K562 (cell line): ENCODE measurements around the gene SNX14. TPM values are rescaled to one million over a fixed set of nuclear protein-coding genes. Genes with fewer than 3 reads are reported as not detected.

Source experiments
- BRD9 ChIP-seq: fragments of 450-650 bp; IDR thresholded peaks from 2 replicates; pipeline ENCODE4 v1.6.1; 2018; ENCODE audit warnings: low read depth; ENCODE audit not compliant: partially characterized antibody
- ELK1 ChIP-seq: sonication (generic); formaldehyde crosslinking; IDR thresholded peaks from 2 replicates; pipeline ENCODE4 v1.8.1; 2022; ENCODE audit warnings: missing genetic modification reagents
- FOXP1 ChIP-seq: sonication (generic); formaldehyde crosslinking; IDR thresholded peaks from 2 replicates; pipeline ENCODE4 v1.8.0; 2022; ENCODE audit warnings: mild to moderate bottlenecking, missing genetic modification reagents
- KHSRP ChIP-seq: fragments of 450-650 bp; IDR thresholded peaks from 2 replicates; pipeline ENCODE4 v1.6.1; 2017
- MAFF ChIP-seq: IDR thresholded peaks from 2 replicates; pipeline ENCODE4 v1.6.1; 2012; ENCODE audit warnings: low read length, improper control_type of control experiment
- MAZ ChIP-seq, 2 experiments: fragments of 450-650 bp in 1 of 2; sonication (generic) in 1 of 2; formaldehyde crosslinking; IDR thresholded peaks in 1 of 2; conservative IDR thresholded peaks in 1 of 2; 2 replicates each; pipeline versions ENCODE4 v1.4.0 to v1.5.0; 2020; ENCODE audit warnings: mild to moderate bottlenecking in 1 of 2, missing genetic modification reagents in 1 of 2
- RCOR1 ChIP-seq, 2 experiments: IDR thresholded peaks; 2 replicates each; pipeline ENCODE4 v1.6.1; 2012; ENCODE audit warnings: low read depth in 2 of 2, low read length in 2 of 2, borderline replicate concordance in 1 of 2, improper control_type of control experiment in 1 of 2
- SIRT6 ChIP-seq: IDR thresholded peaks from one replicate; pipeline ENCODE4 v1.6.1; 2012; ENCODE audit warnings: low read depth, mild to moderate bottlenecking, control low read depth, inconsistent platforms, low read length, moderate library complexity
- TAF7 ChIP-seq: fragments of 450-650 bp; IDR thresholded peaks from 2 replicates; pipeline ENCODE4 v1.6.1; 2016; ENCODE audit warnings: missing genetic modification characterization, missing compliant biosample characterization
- TOE1 ChIP-seq, 2 experiments: fragments of 450-650 bp in 1 of 2; sonication (generic) in 1 of 2; formaldehyde crosslinking in 1 of 2; IDR thresholded peaks; 2 replicates each; pipeline versions ENCODE4 v1.7.1 to v1.8.0; 2016 to 2022; ENCODE audit warnings: borderline replicate concordance in 2 of 2, mild to moderate bottlenecking in 2 of 2, antibody characterized with exemption in 1 of 2, inconsistent platforms in 1 of 2, low read depth in 1 of 2, missing genetic modification reagents in 1 of 2, moderate library complexity in 1 of 2
- ZNF124 ChIP-seq: sonication (generic); formaldehyde crosslinking; IDR thresholded peaks from 2 replicates; pipeline ENCODE4 v1.8.1; 2022; ENCODE audit warnings: missing genetic modification reagents
- polyA plus RNA-seq, 8 experiments: library from polyadenylated mRNA; depleted of rRNA in 4 of 8; stranded (reverse) in 5 of 8; unstranded in 3 of 8; fragments of >200 nt; fragmentation: Nextera tagmentation in 2 of 8; fragmentation: Illumina TruSeq in 1 of 8; extraction: Ambion mirVana in 2 of 8; extraction: Trizol in 1 of 8; gene quantifications; 2 replicates each; pipeline versions ENCODE4 v1.2.1 to v1.2.3, GENCODE V29; 2011 to 2014; ENCODE audit warnings: inconsistent platforms in 1 of 8, missing spikeins in 1 of 8
- total RNA-seq, 7 experiments: library from RNA; depleted of rRNA in 6 of 7; stranded (reverse); fragments of >200 nt in 6 of 7; fragmentation: Illumina TruSeq in 2 of 7; extraction: Trizol in 2 of 7; gene quantifications; 2 replicates each; pipeline versions ENCODE4 v1.2.1 to v1.2.3, GENCODE V29; 2011 to 2021; ENCODE audit warnings: low replicate concordance in 1 of 7
- TF ChIP-seq, protein P1 (sequence below): fragments of 450-650 bp; IDR thresholded peaks from 2 replicates; pipeline ENCODE4 v1.6.1; 2016; ENCODE audit warnings: low read depth
- TF ChIP-seq, protein P2 (sequence below): sonication (generic); formaldehyde crosslinking; IDR thresholded peaks from 2 replicates; pipeline ENCODE4 v1.8.0; 2023; ENCODE audit warnings: mild to moderate bottlenecking, missing genetic modification reagents

Gene SNX14
- total and polyA plus RNA-seq, 9 of the 15 experiments (the other 6 are each of a cell fraction or from before 2014, with no cell fraction given): 46.5 to 140 (median 71.2) TPM

DNA sequence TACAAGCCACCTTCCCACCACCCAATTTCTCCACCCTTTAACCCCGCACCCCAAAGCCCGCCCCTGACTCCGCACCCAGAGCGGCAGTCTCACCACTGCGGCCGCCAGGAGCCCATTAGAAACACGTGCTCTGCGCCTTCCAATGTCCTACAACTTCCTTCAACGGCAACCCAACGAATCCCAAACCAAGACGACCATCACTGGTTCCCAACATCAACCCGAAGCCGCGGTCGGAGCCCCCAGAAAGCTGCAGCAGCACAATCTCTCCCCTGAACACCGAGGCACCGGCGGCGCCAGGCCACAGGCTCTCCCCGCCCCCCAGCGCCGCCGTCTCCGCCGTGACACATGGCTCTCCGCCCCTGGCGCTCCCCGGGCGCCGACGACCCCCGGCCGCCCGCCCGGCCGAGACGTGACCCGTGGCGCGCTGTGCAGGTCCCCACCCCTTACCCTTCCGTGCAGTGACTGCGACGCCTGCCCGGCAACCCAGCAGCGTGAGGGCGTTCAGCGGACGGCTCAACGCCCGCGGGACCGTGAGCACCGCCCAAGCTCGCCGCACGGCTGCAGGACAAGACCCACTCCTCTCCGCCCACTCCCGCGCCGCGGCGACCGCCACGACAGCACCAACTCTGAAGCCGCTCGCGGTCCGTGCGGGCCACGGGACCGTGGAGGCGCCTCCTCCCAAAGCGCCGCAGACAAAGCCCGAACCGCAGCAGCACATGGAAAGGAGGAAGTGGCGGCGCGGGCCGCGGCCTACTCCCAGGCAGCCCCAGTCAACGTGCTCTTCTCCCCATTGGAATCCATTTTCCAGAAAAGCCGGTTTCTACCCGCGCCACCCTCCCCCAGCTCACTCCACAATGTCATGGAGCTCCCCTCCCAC is 48.5 kb upstream of the SNX14 start (continued):
- TF ChIP-seq, protein P1, sequence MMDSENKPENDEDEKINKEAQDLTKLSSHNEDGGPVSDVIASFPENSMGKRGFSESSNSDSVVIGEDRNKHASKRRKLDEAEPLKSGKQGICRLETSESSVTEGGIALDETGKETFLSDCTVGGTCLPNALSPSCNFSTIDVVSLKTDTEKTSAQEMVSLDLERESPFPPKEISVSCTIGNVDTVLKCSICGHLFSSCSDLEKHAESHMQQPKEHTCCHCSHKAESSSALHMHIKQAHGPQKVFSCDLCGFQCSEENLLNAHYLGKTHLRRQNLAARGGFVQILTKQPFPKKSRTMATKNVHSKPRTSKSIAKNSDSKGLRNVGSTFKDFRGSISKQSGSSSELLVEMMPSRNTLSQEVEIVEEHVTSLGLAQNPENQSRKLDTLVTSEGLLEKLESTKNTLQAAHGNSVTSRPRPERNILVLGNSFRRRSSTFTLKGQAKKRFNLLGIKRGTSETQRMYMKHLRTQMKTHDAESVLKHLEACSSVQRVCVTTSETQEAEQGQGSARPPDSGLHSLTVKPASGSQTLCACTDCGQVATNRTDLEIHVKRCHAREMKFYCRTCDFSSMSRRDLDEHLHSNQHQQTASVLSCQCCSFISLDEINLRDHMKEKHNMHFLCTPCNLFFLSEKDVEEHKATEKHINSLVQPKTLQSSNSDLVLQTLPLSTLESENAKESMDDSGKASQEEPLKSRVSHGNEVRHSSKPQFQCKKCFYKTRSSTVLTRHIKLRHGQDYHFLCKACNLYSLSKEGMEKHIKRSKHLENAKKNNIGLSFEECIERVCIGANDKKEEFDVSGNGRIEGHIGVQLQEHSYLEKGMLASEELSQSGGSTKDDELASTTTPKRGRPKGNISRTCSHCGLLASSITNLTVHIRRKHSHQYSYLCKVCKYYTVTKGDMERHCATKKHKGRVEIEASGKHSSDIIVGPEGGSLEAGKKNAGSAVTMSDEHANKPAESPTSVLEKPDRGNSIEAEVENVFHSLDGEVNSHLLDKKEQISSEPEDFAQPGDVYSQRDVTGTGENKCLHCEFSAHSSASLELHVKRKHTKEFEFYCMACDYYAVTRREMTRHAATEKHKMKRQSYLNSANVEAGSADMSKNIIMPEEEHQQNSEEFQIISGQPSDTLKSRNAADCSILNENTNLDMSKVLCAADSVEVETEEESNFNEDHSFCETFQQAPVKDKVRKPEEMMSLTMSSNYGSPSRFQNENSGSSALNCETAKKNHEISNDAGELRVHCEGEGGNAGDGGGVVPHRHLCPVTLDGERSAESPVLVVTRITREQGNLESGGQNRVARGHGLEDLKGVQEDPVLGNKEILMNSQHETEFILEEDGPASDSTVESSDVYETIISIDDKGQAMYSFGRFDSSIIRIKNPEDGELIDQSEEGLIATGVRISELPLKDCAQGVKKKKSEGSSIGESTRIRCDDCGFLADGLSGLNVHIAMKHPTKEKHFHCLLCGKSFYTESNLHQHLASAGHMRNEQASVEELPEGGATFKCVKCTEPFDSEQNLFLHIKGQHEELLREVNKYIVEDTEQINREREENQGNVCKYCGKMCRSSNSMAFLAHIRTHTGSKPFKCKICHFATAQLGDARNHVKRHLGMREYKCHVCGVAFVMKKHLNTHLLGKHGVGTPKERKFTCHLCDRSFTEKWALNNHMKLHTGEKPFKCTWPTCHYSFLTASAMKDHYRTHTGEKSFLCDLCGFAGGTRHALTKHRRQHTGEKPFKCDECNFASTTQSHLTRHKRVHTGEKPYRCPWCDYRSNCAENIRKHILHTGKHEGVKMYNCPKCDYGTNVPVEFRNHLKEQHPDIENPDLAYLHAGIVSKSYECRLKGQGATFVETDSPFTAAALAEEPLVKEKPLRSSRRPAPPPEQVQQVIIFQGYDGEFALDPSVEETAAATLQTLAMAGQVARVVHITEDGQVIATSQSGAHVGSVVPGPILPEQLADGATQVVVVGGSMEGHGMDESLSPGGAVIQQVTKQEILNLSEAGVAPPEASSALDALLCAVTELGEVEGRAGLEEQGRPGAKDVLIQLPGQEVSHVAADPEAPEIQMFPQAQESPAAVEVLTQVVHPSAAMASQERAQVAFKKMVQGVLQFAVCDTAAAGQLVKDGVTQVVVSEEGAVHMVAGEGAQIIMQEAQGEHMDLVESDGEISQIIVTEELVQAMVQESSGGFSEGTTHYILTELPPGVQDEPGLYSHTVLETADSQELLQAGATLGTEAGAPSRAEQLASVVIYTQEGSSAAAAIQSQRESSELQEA: no peak
- TF ChIP-seq SIRT6: no peak
- TF ChIP-seq KHSRP: no peak
- TF ChIP-seq TOE1 (IDR thresholded peaks at IDR 0.05; ENCODE audit: borderline replicate concordance): no peak
- no peak for TF ChIP-seq TOE1 (CRISPR knock-in tag; IDR thresholded peaks at IDR 0.05; ENCODE audit: borderline replicate concordance, low read depth)
- TF ChIP-seq BRD9: no peak
- TF ChIP-seq TAF7: peak; percentile 50
- peak in 1 of 2 experiments; percentile 40; a peak in 2 of 4 replicates for TF ChIP-seq MAZ (CRISPR knock-in tag; conservative IDR thresholded peaks at IDR 0.05 in 1 of 2, IDR thresholded peaks at IDR 0.05 in 1 of 2)
- no peak for TF ChIP-seq ELK1 (CRISPR knock-in tag)
- TF ChIP-seq ZNF124 (CRISPR knock-in tag): no peak
- TF ChIP-seq MAFF: no peak
- no peak; the same call in 1 of the 2 replicates for TF ChIP-seq FOXP1
- no peak for TF ChIP-seq RCOR1 (IDR thresholded peaks at IDR 0.05; ENCODE audit: borderline replicate concordance in 1 of 2, low read depth in 2 of 2, low read length in 2 of 2)
- TF ChIP-seq, protein P2, sequence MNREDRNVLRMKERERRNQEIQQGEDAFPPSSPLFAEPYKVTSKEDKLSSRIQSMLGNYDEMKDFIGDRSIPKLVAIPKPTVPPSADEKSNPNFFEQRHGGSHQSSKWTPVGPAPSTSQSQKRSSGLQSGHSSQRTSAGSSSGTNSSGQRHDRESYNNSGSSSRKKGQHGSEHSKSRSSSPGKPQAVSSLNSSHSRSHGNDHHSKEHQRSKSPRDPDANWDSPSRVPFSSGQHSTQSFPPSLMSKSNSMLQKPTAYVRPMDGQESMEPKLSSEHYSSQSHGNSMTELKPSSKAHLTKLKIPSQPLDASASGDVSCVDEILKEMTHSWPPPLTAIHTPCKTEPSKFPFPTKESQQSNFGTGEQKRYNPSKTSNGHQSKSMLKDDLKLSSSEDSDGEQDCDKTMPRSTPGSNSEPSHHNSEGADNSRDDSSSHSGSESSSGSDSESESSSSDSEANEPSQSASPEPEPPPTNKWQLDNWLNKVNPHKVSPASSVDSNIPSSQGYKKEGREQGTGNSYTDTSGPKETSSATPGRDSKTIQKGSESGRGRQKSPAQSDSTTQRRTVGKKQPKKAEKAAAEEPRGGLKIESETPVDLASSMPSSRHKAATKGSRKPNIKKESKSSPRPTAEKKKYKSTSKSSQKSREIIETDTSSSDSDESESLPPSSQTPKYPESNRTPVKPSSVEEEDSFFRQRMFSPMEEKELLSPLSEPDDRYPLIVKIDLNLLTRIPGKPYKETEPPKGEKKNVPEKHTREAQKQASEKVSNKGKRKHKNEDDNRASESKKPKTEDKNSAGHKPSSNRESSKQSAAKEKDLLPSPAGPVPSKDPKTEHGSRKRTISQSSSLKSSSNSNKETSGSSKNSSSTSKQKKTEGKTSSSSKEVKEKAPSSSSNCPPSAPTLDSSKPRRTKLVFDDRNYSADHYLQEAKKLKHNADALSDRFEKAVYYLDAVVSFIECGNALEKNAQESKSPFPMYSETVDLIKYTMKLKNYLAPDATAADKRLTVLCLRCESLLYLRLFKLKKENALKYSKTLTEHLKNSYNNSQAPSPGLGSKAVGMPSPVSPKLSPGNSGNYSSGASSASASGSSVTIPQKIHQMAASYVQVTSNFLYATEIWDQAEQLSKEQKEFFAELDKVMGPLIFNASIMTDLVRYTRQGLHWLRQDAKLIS (CRISPR knock-in tag): no peak; the same call in 1 of the 2 replicates
